H1 (cell line): ENCODE results near the gene RELL2. TPM values are rescaled to one million over a fixed set of nuclear protein-coding genes. Genes with fewer than 3 reads are reported as not detected.

Experiments
- CTCF ChIA-PET: fragments of 300-600 bp; sonication (Branson Sonifier 250); formaldehyde crosslinking; loops from one replicate; lab custom pipeline; 2021; ENCODE audit not compliant: partially characterized antibody; lab: Charles Lee
- POLR2A ChIA-PET: fragments of 300-600 bp; sonication (Branson Sonifier 250); formaldehyde crosslinking; loops from one replicate; lab custom pipeline; 2021; ENCODE audit warnings: inconsistent platforms; ENCODE audit not compliant: partially characterized antibody; lab: Charles Lee
- DNase-seq, 2 experiments: peaks; one replicate each; pipeline versions ENCODE4 v3.0.0 to v3.0.0-alpha.2; 2010 to 2022; ENCODE audit warnings: low spot score in 2 of 2, low read depth in 1 of 2, mixed read lengths in 1 of 2
- FAIRE-seq: peaks from 2 replicates; lab custom pipeline; 2011; peaks lifted over from hg19 to GRCh38; lab: Jason Lieb, UNC
- H2AFZ ChIP-seq: 2 replicates; pipeline ENCODE4 v1.8.1; 2012; ENCODE audit warnings: low read length, inconsistent platforms
- H2AK5ac ChIP-seq: 2 replicates; pipeline ENCODE4 v1.6.1; 2013; ENCODE audit warnings: low read depth, low read length
- H2BK120ac ChIP-seq: replicated peaks from 2 replicates; pipeline ENCODE3; 2013; ENCODE audit warnings: low read depth, low read length, inconsistent platforms
- H2BK12ac ChIP-seq: 2 replicates; pipeline ENCODE4 v1.6.1; 2013; ENCODE audit warnings: low read depth, low read length
- H2BK15ac ChIP-seq: 2 replicates; pipeline ENCODE4 v1.6.1; 2013; ENCODE audit warnings: low read length
- H2BK20ac ChIP-seq: 2 replicates; pipeline ENCODE4 v1.6.1; 2013; ENCODE audit warnings: low read length
- H2BK5ac ChIP-seq: 2 replicates; pipeline ENCODE4 v1.6.1; 2013; ENCODE audit warnings: low read depth, low read length
- H3K14ac ChIP-seq: 2 replicates; pipeline ENCODE4 v1.6.1; 2013; ENCODE audit warnings: inconsistent platforms; ENCODE audit not compliant: insufficient read length
- H3K18ac ChIP-seq: 2 replicates; pipeline ENCODE4 v1.6.1; 2013; ENCODE audit warnings: low read length; ENCODE audit errors: extremely low read depth
- H3K23ac ChIP-seq: 2 replicates; pipeline ENCODE4 v1.6.1; 2013; ENCODE audit warnings: inconsistent platforms; ENCODE audit not compliant: insufficient read length
- H3K23me2 ChIP-seq: 2 replicates; pipeline ENCODE4 v1.6.1; 2013; ENCODE audit warnings: low read depth, low read length
- H3K27ac ChIP-seq: 2 replicates; pipeline ENCODE4 v1.6.1; 2011; ENCODE audit warnings: low read depth, low read length, inconsistent platforms
- H3K27me3 ChIP-seq, 4 experiments: replicated peaks in 1 of 4; 1 replicate in 1 of 4; 2 replicates in 3 of 4; pipeline versions ENCODE4 v1.6.1 to v1.8.1; 2011 to 2013; ENCODE audit warnings: low read length in 3 of 4, mild to moderate bottlenecking in 3 of 4, inconsistent platforms in 2 of 4, mixed read lengths in 2 of 4, moderate library complexity in 1 of 4; ENCODE audit not compliant: control insufficient read depth in 3 of 4, insufficient read depth in 3 of 4; ENCODE audit errors: extremely low read depth in 1 of 4
- H3K36me3 ChIP-seq, 4 experiments: 2 replicates each; pipeline versions ENCODE4 v1.6.1 to v1.8.1; 2011 to 2013; ENCODE audit warnings: mild to moderate bottlenecking in 4 of 4, low read length in 3 of 4, moderate library complexity in 2 of 4, control low read depth in 1 of 4, inconsistent platforms in 1 of 4; ENCODE audit not compliant: insufficient read depth in 4 of 4, control insufficient read depth in 2 of 4
- H3K4ac ChIP-seq: replicated peaks from 2 replicates; pipeline ENCODE3; 2013; ENCODE audit warnings: low read length, low read depth, mixed read lengths, inconsistent platforms; ENCODE audit not compliant: insufficient read length
- H3K4me1 ChIP-seq, 4 experiments: replicated peaks in 1 of 4; 1 replicate in 1 of 4; 2 replicates in 3 of 4; pipeline versions ENCODE4 v1.6.1 to v1.8.1; 2011 to 2013; ENCODE audit warnings: low read length in 3 of 4, inconsistent platforms in 2 of 4, mixed read lengths in 1 of 4; ENCODE audit not compliant: insufficient read depth in 4 of 4, control insufficient read depth in 3 of 4
- H3K4me2 ChIP-seq, 2 experiments: 2 replicates each; pipeline versions ENCODE4 v1.6.1 to v1.8.1; 2011 to 2013; ENCODE audit warnings: low read depth in 2 of 2, low read length in 2 of 2, control low read depth in 1 of 2, inconsistent platforms in 1 of 2, mild to moderate bottlenecking in 1 of 2; ENCODE audit not compliant: insufficient read depth in 1 of 2
- H3K4me3 ChIP-seq, 4 experiments: fragments of 200-600, 300-600 bp in 1 of 4; sonication (generic), shearing (Covaris generic), sonication (Bioruptor Twin) in 1 of 4; 2 replicates each; pipeline versions ENCODE4 v1.5.1 to v1.8.1; 2011 to 2016; ENCODE audit warnings: low read length in 4 of 4, low read depth in 3 of 4, control low read depth in 2 of 4, inconsistent platforms in 2 of 4, mild to moderate bottlenecking in 2 of 4, mixed read lengths in 1 of 4, moderate library complexity in 1 of 4; ENCODE audit not compliant: insufficient read depth in 2 of 4; ENCODE audit errors: extremely low read depth in 1 of 4
- H3K56ac ChIP-seq: replicated peaks from 2 replicates; pipeline ENCODE3; 2013; ENCODE audit warnings: low read depth, mild to moderate bottlenecking, mixed read lengths, low read length, inconsistent platforms; ENCODE audit not compliant: insufficient read length
- H3K79me1 ChIP-seq: 2 replicates; pipeline ENCODE4 v1.6.1; 2013; ENCODE audit warnings: low read depth, low read length, control low read depth
- H3K79me2 ChIP-seq, 2 experiments: 2 replicates each; pipeline versions ENCODE4 v1.6.1 to v1.8.1; 2012 to 2013; ENCODE audit warnings: low read length in 2 of 2, mild to moderate bottlenecking in 2 of 2, inconsistent platforms in 1 of 2; ENCODE audit not compliant: insufficient read depth in 2 of 2, control insufficient read depth in 1 of 2
- H3K9ac ChIP-seq, 4 experiments: replicated peaks in 1 of 4; 1 replicate in 1 of 4; 2 replicates in 3 of 4; pipeline versions ENCODE4 v1.6.1 to v1.8.1; 2011 to 2013; ENCODE audit warnings: low read depth in 3 of 4, low read length in 3 of 4, control low read depth in 2 of 4, mild to moderate bottlenecking in 2 of 4, moderate library complexity in 2 of 4, inconsistent platforms in 1 of 4; ENCODE audit errors: extremely low read depth in 1 of 4
- H3K9me3 ChIP-seq, 2 experiments: 2 replicates each; pipeline versions ENCODE4 v1.6.1 to v1.8.1; 2012 to 2013; ENCODE audit warnings: mild to moderate bottlenecking in 2 of 2, moderate library complexity in 2 of 2, control low read depth in 1 of 2, inconsistent platforms in 1 of 2, low read depth in 1 of 2, low read length in 1 of 2, mixed read lengths in 1 of 2; ENCODE audit not compliant: insufficient read depth in 2 of 2
- H4K20me1 ChIP-seq, 2 experiments: replicated peaks in 1 of 2; 2 replicates each; pipeline versions ENCODE3 to v1.8.1; 2011 to 2013; ENCODE audit warnings: inconsistent platforms in 2 of 2, low read length in 2 of 2, mild to moderate bottlenecking in 1 of 2; ENCODE audit not compliant: insufficient read depth in 2 of 2, control insufficient read depth in 1 of 2
- H4K5ac ChIP-seq: 2 replicates; pipeline ENCODE4 v1.6.1; 2013; ENCODE audit warnings: low read length, low read depth, mixed read lengths, inconsistent platforms; ENCODE audit not compliant: insufficient read length
- H4K8ac ChIP-seq: 2 replicates; pipeline ENCODE4 v1.8.0; 2013; ENCODE audit warnings: mild to moderate bottlenecking, moderate library complexity, low read length, inconsistent platforms; ENCODE audit not compliant: insufficient read depth; ENCODE audit errors: extremely low read depth
- H4K91ac ChIP-seq: replicated peaks from 2 replicates; pipeline ENCODE3; 2013; ENCODE audit warnings: low read length, mixed read lengths, inconsistent platforms; ENCODE audit not compliant: insufficient read length
- CBX5 ChIP-seq: fragments of 300-800, 300-1000 bp; sonication (generic); IDR thresholded peaks from 2 replicates; pipeline ENCODE4 v1.7.1; 2016; ENCODE audit warnings: antibody characterized with exemption, low read length, low read depth
- CBX8 ChIP-seq: fragments of 300-800, 300-1000 bp; sonication (generic); IDR thresholded peaks from 2 replicates; pipeline ENCODE4 v1.7.1; 2016; ENCODE audit warnings: low read depth, low read length, borderline replicate concordance
- CEBPB ChIP-seq: IDR thresholded peaks from 2 replicates; pipeline ENCODE4 v1.6.1; 2012; ENCODE audit warnings: low read depth, low read length
- CTBP2 ChIP-seq: IDR thresholded peaks from 2 replicates; pipeline ENCODE4 v1.7.0; 2011; ENCODE audit warnings: borderline replicate concordance, mild to moderate bottlenecking, moderate library complexity, mixed read lengths, low read length; ENCODE audit not compliant: insufficient read depth, insufficient read length
- KDM1A ChIP-seq: fragments of 200-600, 300-600 bp; sonication (generic); IDR thresholded peaks from 2 replicates; pipeline ENCODE4 v1.7.1; 2016; ENCODE audit warnings: mild to moderate bottlenecking, low read length, borderline replicate concordance
- KDM5A ChIP-seq: fragments of 200-600 bp; IDR thresholded peaks from 2 replicates; pipeline ENCODE4 v1.7.1; 2012; ENCODE audit warnings: mild to moderate bottlenecking, low read length, inconsistent platforms, mixed read lengths
- RBBP5 ChIP-seq: IDR thresholded peaks from 2 replicates; pipeline ENCODE4 v1.7.1; 2012; ENCODE audit warnings: low read depth, mild to moderate bottlenecking, inconsistent platforms, low read length, moderate library complexity, borderline replicate concordance
- SP4 ChIP-seq: IDR thresholded peaks from 2 replicates; pipeline ENCODE4 v1.6.1; 2012; ENCODE audit warnings: low read length, inconsistent platforms
- WGBS, 2 experiments: shearing (Covaris generic) in 1 of 2; methylation state at CpG; one replicate each; pipeline versions ENCODE4 v1.1.6 to v1.1.7; 2013 to 2015; ENCODE audit warnings: low lambda C conversion rate in 2 of 2, mixed read lengths in 2 of 2, inconsistent platforms in 1 of 2, low coverage in 1 of 2, missing lambda C conversion rate in 1 of 2; ENCODE audit not compliant: insufficient replicate concordance in 2 of 2, insufficient coverage in 1 of 2, insufficient read length in 1 of 2; ENCODE audit errors: extremely low coverage in 1 of 2, missing lambda C conversion rate in 1 of 2; 5-methylcytosine and 5-hydroxymethylcytosine counted together
- polyA plus RNA-seq, 7 experiments: library from polyadenylated mRNA; depleted of rRNA in 3 of 7; stranded (reverse) in 5 of 7; unstranded in 2 of 7; fragments of >200 nt in 5 of 7; fragments of 200-250 nt in 2 of 7; gene quantifications; 1 replicate in 5 of 7; 2 replicates in 1 of 7; 4 replicates in 1 of 7; pipeline versions ENCODE4 v1.2.1 to v1.2.3, GENCODE V29; 2011 to 2013; ENCODE audit warnings: missing spikeins in 2 of 7, mixed read lengths in 2 of 7
- total RNA-seq: library from RNA; stranded (reverse); fragmentation: NEBNext Ultra II Directional; extraction: Animal tissue kit (Norgen Biotek cat#: 25700); gene quantifications from 2 replicates; pipeline ENCODE4 v1.2.1, GENCODE V29; 2021
- TF ChIP-seq, protein P1 (sequence below): IDR thresholded peaks from 2 replicates; pipeline ENCODE4 v1.6.1; 2011; ENCODE audit warnings: low read length, improper control_type of control experiment

RELL2 gene
- total and polyA plus RNA-seq, 2 of the 8 experiments (the other 6 are each of a cell fraction or from before 2014, with no cell fraction given) = 18.6 to 23.7 TPM

DNA sequence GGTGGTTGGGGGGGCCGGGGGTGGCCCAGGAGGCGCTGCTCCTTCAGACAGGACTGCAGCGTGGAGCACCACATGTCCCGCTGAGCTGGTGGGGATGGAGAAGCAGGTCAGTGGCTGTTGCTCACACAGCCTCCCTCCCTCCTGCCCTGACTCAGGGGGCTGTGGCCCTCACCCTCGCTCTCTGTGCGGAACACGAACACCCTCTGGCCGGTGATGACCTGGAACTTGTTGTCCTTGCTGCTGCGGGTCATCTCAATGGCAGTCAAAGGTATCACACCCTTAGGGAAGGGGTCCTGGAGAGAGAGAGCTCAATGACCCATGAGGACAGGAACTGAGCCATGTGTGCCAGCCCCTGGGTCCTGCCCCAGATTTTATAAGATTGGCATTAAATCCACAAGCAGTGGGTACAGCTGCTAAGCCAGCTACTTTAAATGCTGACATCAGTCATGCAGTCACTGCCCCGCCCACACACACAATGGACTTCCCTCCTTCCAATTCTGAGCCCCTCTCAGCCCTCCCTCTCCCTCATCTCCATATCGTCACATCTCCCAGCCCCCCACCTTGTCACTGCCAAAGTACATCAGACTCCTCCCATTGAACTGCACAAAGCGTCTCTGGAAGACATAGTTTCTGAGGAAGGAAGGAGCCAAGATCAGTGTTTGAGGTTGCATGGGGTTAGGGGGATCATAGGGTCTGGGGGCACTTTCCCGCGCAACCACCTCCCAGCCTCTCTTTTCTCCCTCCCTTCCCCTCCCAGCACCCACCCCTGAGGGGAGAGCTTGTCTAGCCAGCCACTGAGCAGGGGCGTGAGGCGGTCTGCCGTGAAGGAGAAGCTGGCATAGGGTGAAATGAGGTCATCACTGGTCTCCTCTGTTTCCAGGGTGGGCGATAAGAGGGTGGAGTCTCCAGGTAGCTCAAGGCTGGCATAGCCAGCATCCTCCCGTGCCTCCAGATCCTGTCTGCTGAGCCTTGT, 36.3 kb downstream of the RELL2 start:
- no peak overlapping the region for H3K14ac ChIP-seq
- peaks cover 1% of the 10 kb centered on the region; the same call in 1 of the 2 replicates for H3K23me2 ChIP-seq
- H4K91ac ChIP-seq = peak overlapping the region; percentile 66
- DNase-seq = no peak
- peaks cover 2 to 13% (median 8%) of the 10 kb centered on the region in 4 experiments; a peak in 5 of 7 replicates for H3K4me1 ChIP-seq
- no peak overlapping the region for H3K56ac ChIP-seq
- no peaks in the 10 kb centered on the region for H3K27me3 ChIP-seq
- H2AFZ ChIP-seq = no peak overlapping the region
- no peak overlapping the region; the same call in 1 of the 2 replicates for H3K27ac ChIP-seq
- H3K36me3 ChIP-seq = peaks cover 11 to 20% (median 12%) of the 10 kb centered on the region in 4 experiments; a peak in 6 of 8 replicates
- FAIRE-seq = no peak
- H2BK15ac ChIP-seq = peak overlapping the region; percentile 46; the same call in 1 of the 2 replicates
- no peaks in the 10 kb centered on the region for H3K79me1 ChIP-seq
- no peak overlapping the region for H3K4me3 ChIP-seq
- H2AK5ac ChIP-seq = no peak overlapping the region; the same call in 1 of the 2 replicates
- ChIA-PET POLR2A (interaction anchor here (0.7 to 1.9 kb wide), 8 partner anchors 10 to 213 kb away, joined by 3 to 8 read pairs (median 3); partner anchors contain the start of gene FCHSD1), CTCF (interaction anchor here (0.7 to 11.0 kb wide), 8 partner anchors 9 to 470 kb away, joined by 3 to 137 read pairs (median 7); no protein-coding TSS in a partner anchor)
- no peak overlapping the region for H3K23ac ChIP-seq
- 84% methylated on average over 13 of the region's 19 CpGs; no CpG with 5 or more reads in 1 of the 2 experiments for WGBS, 2 experiments
- H4K8ac ChIP-seq = peak overlapping the region; percentile 35; the same call in 1 of the 2 replicates
- H3K9ac ChIP-seq = no peak overlapping the region
- peak overlapping the region; percentile 61; the same call in 1 of the 2 replicates for H2BK20ac ChIP-seq
- H4K5ac ChIP-seq = no peak overlapping the region
- H3K9me3 ChIP-seq = no peaks in the 10 kb centered on the region
- peaks cover 0 to 6% of the 10 kb centered on the region in 2 experiments for H4K20me1 ChIP-seq
- peak overlapping the region; percentile 90; the same call in 1 of the 2 replicates for H2BK5ac ChIP-seq
- H3K4me2 ChIP-seq = 0 out of 4 replicates have a peak overlapping the region, but pooled peaks of 1 of the 2 experiments have one; percentile 19
- H3K79me2 ChIP-seq = no peaks in the 10 kb centered on the region
- peak overlapping the region; percentile 71 for H3K18ac ChIP-seq
- H3K4ac ChIP-seq = no peak overlapping the region
- H2BK12ac ChIP-seq = peak overlapping the region; percentile 50; the same call in 1 of the 2 replicates
- no peak overlapping the region for H2BK120ac ChIP-seq
- no peak for TF ChIP-seq CBX8
- TF ChIP-seq SP4 = no peak
- TF ChIP-seq RBBP5 = no peak
- no peak for TF ChIP-seq CBX5
- no peak for TF ChIP-seq CTBP2
- TF ChIP-seq, protein P1, sequence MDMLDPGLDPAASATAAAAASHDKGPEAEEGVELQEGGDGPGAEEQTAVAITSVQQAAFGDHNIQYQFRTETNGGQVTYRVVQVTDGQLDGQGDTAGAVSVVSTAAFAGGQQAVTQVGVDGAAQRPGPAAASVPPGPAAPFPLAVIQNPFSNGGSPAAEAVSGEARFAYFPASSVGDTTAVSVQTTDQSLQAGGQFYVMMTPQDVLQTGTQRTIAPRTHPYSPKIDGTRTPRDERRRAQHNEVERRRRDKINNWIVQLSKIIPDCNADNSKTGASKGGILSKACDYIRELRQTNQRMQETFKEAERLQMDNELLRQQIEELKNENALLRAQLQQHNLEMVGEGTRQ = no peak
- TF ChIP-seq KDM5A = no peak
- no peak for TF ChIP-seq CEBPB
- no peak for TF ChIP-seq KDM1A
